Measurements from ENCODE around the gene ELMO1.

The ELMO1 gene

DNA sequence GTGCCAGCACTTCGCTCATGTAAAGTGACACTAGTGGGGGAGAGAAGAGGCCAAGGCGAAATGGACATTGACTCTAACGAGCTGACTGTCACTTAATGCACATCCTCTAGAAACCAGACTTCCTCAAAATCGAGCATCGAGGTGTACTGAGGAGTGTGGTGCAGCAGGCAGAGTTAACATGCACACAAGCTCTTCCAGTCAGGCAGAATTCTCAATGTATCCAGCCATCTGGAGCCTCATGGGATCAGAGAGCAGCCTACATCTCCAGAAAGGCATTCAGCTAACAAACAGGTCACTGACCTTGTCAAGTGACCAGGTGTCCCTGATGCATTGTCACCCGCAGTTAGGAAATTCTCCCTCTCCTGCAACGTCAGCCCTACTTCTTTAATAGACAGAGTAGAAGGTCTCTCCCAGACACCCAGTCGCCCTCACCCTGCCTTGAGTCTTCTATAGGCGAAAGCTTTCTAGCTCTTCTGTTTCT lies 464.6 kb downstream of the ELMO1 start:
- no peak overlapping the region for H2AFZ ChIP-seq (ENCODE audit: insufficient read depth, low read length, poor library complexity)
- no peak overlapping the region for H2BK12ac ChIP-seq (ENCODE audit: low read length)
- H3K79me2 ChIP-seq (ENCODE audit: control insufficient read depth, insufficient read depth, low read length, poor library complexity): no peaks in the 10 kb centered on the region
- no peaks in the 10 kb centered on the region for H3K79me1 ChIP-seq (ENCODE audit: low read length)
- no peaks in the 10 kb centered on the region for H3K36me3 ChIP-seq (ENCODE audit: control insufficient read depth in 1 of 2, insufficient read depth in 2 of 2, low read length in 2 of 2)
- H2BK5ac ChIP-seq (ENCODE audit: low read depth, low read length, poor library complexity): no peak overlapping the region
- H2BK120ac ChIP-seq (ENCODE audit: insufficient read depth, low read length, poor library complexity): no peak overlapping the region
- no peak overlapping the region for H3K4me3 ChIP-seq (ENCODE audit: low read depth, low read length)
- H4K91ac ChIP-seq (ENCODE audit: low read depth, low read length): no peak overlapping the region
- no peak overlapping the region for H3K27ac ChIP-seq (ENCODE audit: low read depth, low read length)
- H3K9ac ChIP-seq (ENCODE audit: low read length): no peak overlapping the region
- no peak overlapping the region for H3K14ac ChIP-seq (ENCODE audit: low read length)
- no peak overlapping the region for H2AK5ac ChIP-seq (ENCODE audit: low read length)
- no peak overlapping the region for H3K4ac ChIP-seq (ENCODE audit: low read depth, low read length)
- H3K23ac ChIP-seq (ENCODE audit: low read length): no peak overlapping the region
- H3K9me3 ChIP-seq (ENCODE audit: insufficient read depth, low read depth, low read length): no peaks in the 10 kb centered on the region
- WGBS (ENCODE audit: extremely low coverage, insufficient coverage, insufficient read length): no CpG with 5 or more reads among the region's 9 CpGs
- H3K4me1 ChIP-seq (ENCODE audit: control insufficient read depth in 1 of 2, insufficient read depth in 2 of 2, low read length in 2 of 2): no peaks in the 10 kb centered on the region
- H3K27me3 ChIP-seq (ENCODE audit: insufficient read depth, low read length): no peaks in the 10 kb centered on the region
- H3K18ac ChIP-seq (ENCODE audit: low read length): no peak overlapping the region
- no peak overlapping the region for H3K4me2 ChIP-seq (ENCODE audit: low read length)
- no peak overlapping the region for H4K12ac ChIP-seq (ENCODE audit: low read depth, low read length)
- DNase-seq: no peak
- no peak overlapping the region for H4K8ac ChIP-seq (ENCODE audit: low read depth, low read length)

- Histone ChIP-seq H3K4ac (ENCODE audit: low read depth, low read length) (no peak overlapping the region), H3K79me2 (ENCODE audit: control insufficient read depth, insufficient read depth, low read length, poor library complexity) (no peaks in the 10 kb centered on the region), H3K9ac (ENCODE audit: low read length) (no peak overlapping the region), H4K91ac (ENCODE audit: low read depth, low read length) (no peak overlapping the region), H3K4me3 (ENCODE audit: low read depth, low read length) (no peak overlapping the region), H2BK120ac (ENCODE audit: insufficient read depth, low read length, poor library complexity) (no peak overlapping the region), H4K12ac (ENCODE audit: low read depth, low read length) (no peak overlapping the region), H3K9me3 (ENCODE audit: insufficient read depth, low read depth, low read length) (no peaks in the 10 kb centered on the region), H2AK5ac (ENCODE audit: low read length) (no peak overlapping the region), H2AFZ (ENCODE audit: insufficient read depth, low read length, poor library complexity) (no peak overlapping the region), H2BK12ac (ENCODE audit: low read length) (no peak overlapping the region), H3K23ac (ENCODE audit: low read length) (no peak overlapping the region), H2BK5ac (ENCODE audit: low read depth, low read length, poor library complexity) (no peak overlapping the region), H3K4me2 (ENCODE audit: low read length) (no peak overlapping the region), H4K8ac (ENCODE audit: low read depth, low read length) (no peak overlapping the region), H3K79me1 (ENCODE audit: low read length) (no peaks in the 10 kb centered on the region), H3K18ac (ENCODE audit: low read length) (no peak overlapping the region), H3K4me1 (ENCODE audit: control insufficient read depth in 1 of 2, insufficient read depth in 2 of 2, low read length in 2 of 2) (no peaks in the 10 kb centered on the region), H3K36me3 (ENCODE audit: control insufficient read depth in 1 of 2, insufficient read depth in 2 of 2, low read length in 2 of 2) (no peaks in the 10 kb centered on the region), H3K27ac (ENCODE audit: low read depth, low read length) (no peak overlapping the region), H3K14ac (ENCODE audit: low read length) (no peak overlapping the region), H3K27me3 (ENCODE audit: insufficient read depth, low read length) (no peaks in the 10 kb centered on the region)
- WGBS (ENCODE audit: extremely low coverage, insufficient coverage, insufficient read length): no CpG with 5 or more reads among the region's 3 CpGs
- no peak for DNase-seq
Measured at GRCh38 chr7:36982766-36983165, 465.9 kb downstream of the ELMO1 start.

DNA sequence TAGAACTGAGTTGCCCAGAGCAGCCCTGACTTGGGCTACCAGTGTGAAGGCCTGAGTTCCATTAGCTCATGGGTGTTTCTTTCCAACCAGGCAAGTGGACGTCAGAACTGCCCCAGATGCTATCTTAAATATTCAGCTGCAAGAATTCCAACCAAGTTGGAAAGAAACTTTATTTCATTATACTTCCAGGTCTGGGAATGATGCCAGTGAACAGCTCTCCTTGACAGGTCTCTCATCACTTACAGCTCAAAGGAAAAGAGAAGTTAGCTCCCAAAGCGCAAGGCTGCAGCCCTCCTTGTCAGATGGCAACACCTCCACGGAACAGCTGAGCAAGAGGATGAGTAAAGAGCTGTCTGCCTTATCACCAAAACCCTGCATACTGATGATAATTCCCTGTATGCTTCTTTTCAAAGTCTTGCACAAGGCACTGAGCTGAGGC lies 468.8 kb downstream of the ELMO1 start:
- Histone ChIP-seq H3K36me3 (ENCODE audit: control insufficient read depth in 1 of 2, insufficient read depth in 2 of 2, low read length in 2 of 2) (no peaks in the 10 kb centered on the region), H3K18ac (ENCODE audit: low read length) (no peak overlapping the region), H2BK5ac (ENCODE audit: low read depth, low read length, poor library complexity) (no peak overlapping the region), H3K23ac (ENCODE audit: low read length) (no peak overlapping the region), H4K12ac (ENCODE audit: low read depth, low read length) (no peak overlapping the region), H2BK12ac (ENCODE audit: low read length) (no peak overlapping the region), H2AK5ac (ENCODE audit: low read length) (no peak overlapping the region), H3K9me3 (ENCODE audit: insufficient read depth, low read depth, low read length) (no peaks in the 10 kb centered on the region), H3K14ac (ENCODE audit: low read length) (no peak overlapping the region), H4K91ac (ENCODE audit: low read depth, low read length) (no peak overlapping the region), H2AFZ (ENCODE audit: insufficient read depth, low read length, poor library complexity) (no peak overlapping the region), H3K9ac (ENCODE audit: low read length) (no peak overlapping the region), H3K4me2 (ENCODE audit: low read length) (no peak overlapping the region), H3K4me1 (ENCODE audit: control insufficient read depth in 1 of 2, insufficient read depth in 2 of 2, low read length in 2 of 2) (no peaks in the 10 kb centered on the region), H3K4me3 (ENCODE audit: low read depth, low read length) (no peak overlapping the region), H3K4ac (ENCODE audit: low read depth, low read length) (no peak overlapping the region), H3K27ac (ENCODE audit: low read depth, low read length) (no peak overlapping the region), H4K8ac (ENCODE audit: low read depth, low read length) (no peak overlapping the region), H3K79me1 (ENCODE audit: low read length) (no peaks in the 10 kb centered on the region), H2BK120ac (ENCODE audit: insufficient read depth, low read length, poor library complexity) (no peak overlapping the region), H3K27me3 (ENCODE audit: insufficient read depth, low read length) (no peaks in the 10 kb centered on the region), H3K79me2 (ENCODE audit: control insufficient read depth, insufficient read depth, low read length, poor library complexity) (no peaks in the 10 kb centered on the region)
- peak; percentile 27 to 62 for DNase-seq
- no CpG with 5 or more reads among the region's 3 CpGs for WGBS (ENCODE audit: extremely low coverage, insufficient coverage, insufficient read length)

DNA sequence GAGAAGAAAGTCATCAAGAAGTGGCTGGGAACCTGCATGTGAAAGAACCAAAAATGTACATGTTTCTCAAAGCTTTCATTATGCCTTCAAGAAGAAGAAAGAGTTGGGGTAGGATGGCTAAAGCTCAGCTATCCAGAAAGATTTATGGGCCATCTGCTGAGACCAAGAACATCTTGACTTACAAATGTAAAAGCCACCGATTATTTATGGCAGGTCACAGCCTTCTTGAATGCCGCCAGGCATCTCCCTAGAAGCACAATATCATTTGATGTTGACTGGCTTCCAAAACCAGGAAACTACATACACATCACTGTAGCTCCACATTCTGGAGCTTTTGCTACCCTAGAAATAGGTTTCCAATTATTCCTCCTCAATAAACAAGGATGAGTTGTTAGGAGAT lies 470.2 kb downstream of the ELMO1 start:
- Histone ChIP-seq H3K79me2 (ENCODE audit: control insufficient read depth, insufficient read depth, low read length, poor library complexity) (no peaks in the 10 kb centered on the region), H4K12ac (ENCODE audit: low read depth, low read length) (no peak overlapping the region), H4K91ac (ENCODE audit: low read depth, low read length) (no peak overlapping the region), H3K4ac (ENCODE audit: low read depth, low read length) (no peak overlapping the region), H3K4me3 (ENCODE audit: low read depth, low read length) (no peak overlapping the region), H4K8ac (ENCODE audit: low read depth, low read length) (no peak overlapping the region), H2BK120ac (ENCODE audit: insufficient read depth, low read length, poor library complexity) (no peak overlapping the region), H2BK12ac (ENCODE audit: low read length) (no peak overlapping the region), H3K27ac (ENCODE audit: low read depth, low read length) (no peak overlapping the region), H2AK5ac (ENCODE audit: low read length) (no peak overlapping the region), H3K18ac (ENCODE audit: low read length) (no peak overlapping the region), H3K4me1 (ENCODE audit: control insufficient read depth in 1 of 2, insufficient read depth in 2 of 2, low read length in 2 of 2) (no peaks in the 10 kb centered on the region), H3K23ac (ENCODE audit: low read length) (no peak overlapping the region), H3K9ac (ENCODE audit: low read length) (no peak overlapping the region), H3K79me1 (ENCODE audit: low read length) (no peaks in the 10 kb centered on the region), H2AFZ (ENCODE audit: insufficient read depth, low read length, poor library complexity) (no peak overlapping the region), H3K4me2 (ENCODE audit: low read length) (no peak overlapping the region), H3K36me3 (ENCODE audit: control insufficient read depth in 1 of 2, insufficient read depth in 2 of 2, low read length in 2 of 2) (no peaks in the 10 kb centered on the region), H3K14ac (ENCODE audit: low read length) (no peak overlapping the region), H3K9me3 (ENCODE audit: insufficient read depth, low read depth, low read length) (no peaks in the 10 kb centered on the region), H3K27me3 (ENCODE audit: insufficient read depth, low read length) (no peaks in the 10 kb centered on the region), H2BK5ac (ENCODE audit: low read depth, low read length, poor library complexity) (no peak overlapping the region)
- no peak for DNase-seq
- WGBS (ENCODE audit: extremely low coverage, insufficient coverage, insufficient read length): no CpG with 5 or more reads among the region's 2 CpGs

Data from trophoblast cell (in vitro differentiated cells and primary cell).